Brain microvascular endothelial cell (primary cell): ENCODE results near the gene IL21.
"Not testable (repeated sequence)": the region's sequence is repeated elsewhere in the genome, so short reads cannot be mapped to it uniquely, and the experiment has no call there.

Source experiments
- DNase-seq: peaks from one replicate; pipeline ENCODE4 v3.0.0-alpha.2; 2020
- H3K27ac ChIP-seq: fragments of 250-450 bp; sonication (Bioruptor Pico); 2 replicates; pipeline ENCODE4 v1.5.1; 2020; ENCODE audit warnings: mild to moderate bottlenecking, moderate library complexity
- H3K27me3 ChIP-seq: fragments of 250-450 bp; sonication (Bioruptor Pico); replicated peaks from 2 replicates; pipeline ENCODE4 v1.5.1; 2020; ENCODE audit warnings: mild to moderate bottlenecking
- H3K36me3 ChIP-seq: fragments of 250-450 bp; sonication (Bioruptor Pico); replicated peaks from 2 replicates; pipeline ENCODE4 v1.5.1; 2020; ENCODE audit warnings: mild to moderate bottlenecking
- H3K4me3 ChIP-seq: 2 replicates; pipeline ENCODE4 v1.5.1; 2011; ENCODE audit warnings: low read depth, mild to moderate bottlenecking, control low read depth, low read length, moderate library complexity
- CTCF ChIP-seq: IDR thresholded peaks from 2 replicates; pipeline ENCODE4 v1.5.1; 2011; ENCODE audit warnings: low read depth, mild to moderate bottlenecking, moderate library complexity, low read length, control low read depth, inconsistent platforms; ENCODE audit errors: missing control alignments
- in situ Hi-C: cut with HindIII; loops from 2 replicates; pipeline ENCODE4 v1.10.0; 2017; ENCODE audit warnings: low sequenced_read_pairs, low pct_ligation_motif_present

IL21 gene

GRCh38 chr4:122583906-122584305 lies 37.0 kb downstream of the IL21 start:
- no peak overlapping the region for H3K4me3 ChIP-seq
- no peak for DNase-seq
- H3K27ac ChIP-seq: peak overlapping the region; percentile 63
- H3K36me3 ChIP-seq: no peaks in the 10 kb centered on the region
- no peak for TF ChIP-seq CTCF
- in situ Hi-C loops: loop anchor here (25.0 kb wide), 1 partner anchor 328 kb away; the partner anchor contains the start of gene NUDT6
- no peaks in the 10 kb centered on the region for H3K27me3 ChIP-seq

- no peak overlapping the region for H3K4me3 ChIP-seq
- in situ Hi-C loops: loop anchor here (25.0 kb wide), 1 partner anchor 334 kb away; the partner anchor contains the start of gene NUDT6
- H3K36me3 ChIP-seq: no peaks in the 10 kb centered on the region
- DNase-seq: peak; percentile 47
- H3K27me3 ChIP-seq: no peaks in the 10 kb centered on the region
- no peak overlapping the region for H3K27ac ChIP-seq
- peak; percentile 82 for TF ChIP-seq CTCF
Measured at GRCh38 chr4:122577808-122578781, 42.8 kb downstream of the IL21 start.

GRCh38 chr4:122577189-122577553 lies 43.7 kb downstream of the IL21 start:
- no peak for TF ChIP-seq CTCF
- no peak overlapping the region for H3K4me3 ChIP-seq
- no peaks in the 10 kb centered on the region for H3K27me3 ChIP-seq
- H3K27ac ChIP-seq: no peak overlapping the region
- in situ Hi-C loops: loop anchor here (25.0 kb wide), 1 partner anchor 335 kb away; the partner anchor contains the start of gene NUDT6
- no peaks in the 10 kb centered on the region for H3K36me3 ChIP-seq
- DNase-seq: no peak

- peak; percentile 60 for TF ChIP-seq CTCF
- H3K4me3 ChIP-seq: no peak overlapping the region
- DNase-seq: peak; percentile 70
- no peak overlapping the region for H3K27ac ChIP-seq
- no peaks in the 10 kb centered on the region for H3K27me3 ChIP-seq
- in situ Hi-C loops: loop anchor here (25.0 kb wide), 1 partner anchor 336 kb away; the partner anchor contains the start of gene NUDT6
- no peaks in the 10 kb centered on the region for H3K36me3 ChIP-seq
Measured at GRCh38 chr4:122576261-122577188, 44.3 kb downstream of the IL21 start.

- in situ Hi-C loops, H3K36me3 ChIP-seq, DNase-seq, H3K27me3 ChIP-seq, H3K4me3 ChIP-seq, H3K27ac ChIP-seq: not testable (repeated sequence)
Measured at GRCh38 chr4:122574347-122574746, 46.5 kb downstream of the IL21 start.

GRCh38 chr4:122562449-122562848 lies 58.4 kb downstream of the IL21 start:
- no peak for TF ChIP-seq CTCF
- no peak overlapping the region for H3K27ac ChIP-seq
- H3K27me3 ChIP-seq: no peaks in the 10 kb centered on the region
- H3K4me3 ChIP-seq: no peak overlapping the region
- H3K36me3 ChIP-seq: no peaks in the 10 kb centered on the region
- DNase-seq: no peak
- in situ Hi-C loops: no loop called here
